IPS-15b (cell line): ENCODE results near the gene RAB35.
"Not testable (repeated sequence)": the region's sequence is repeated elsewhere in the genome, so short reads cannot be mapped to it uniquely, and the experiment has no call there.

Experiments used
- H3K27me3 ChIP-seq: one replicate; pipeline ENCODE4 v1.6.1; 2013; ENCODE audit warnings: low read length; ENCODE audit not compliant: control insufficient read depth, insufficient read depth
- H3K36me3 ChIP-seq: one replicate; pipeline ENCODE4 v1.6.1; 2013; ENCODE audit warnings: low read length; ENCODE audit not compliant: control insufficient read depth, insufficient read depth
- H3K4me1 ChIP-seq: one replicate; pipeline ENCODE4 v1.6.1; 2013; ENCODE audit warnings: mild to moderate bottlenecking, low read length; ENCODE audit not compliant: control insufficient read depth, insufficient read depth
- H3K4me3 ChIP-seq: one replicate; pipeline ENCODE4 v1.5.1; 2013; ENCODE audit warnings: low read depth, low read length
- H3K9ac ChIP-seq: one replicate; pipeline ENCODE4 v1.6.1; 2013; ENCODE audit warnings: low read depth, mild to moderate bottlenecking, low read length
- H3K9me3 ChIP-seq: one replicate; pipeline ENCODE4 v1.6.1; 2013; ENCODE audit warnings: mild to moderate bottlenecking, low read length; ENCODE audit not compliant: control insufficient read depth, insufficient read depth

Gene RAB35

GRCh38 chr12:120062976-120063579 lies 53.5 kb downstream of the RAB35 start:
- Histone ChIP-seq H3K9ac (no peak overlapping the region), H3K36me3 (no peaks in the 10 kb centered on the region), H3K27me3 (no peaks in the 10 kb centered on the region), H3K9me3 (no peaks in the 10 kb centered on the region), H3K4me1 (peaks cover 4% of the 10 kb centered on the region), H3K4me3 (no peak overlapping the region)

GRCh38 chr12:120061575-120062214 lies 54.9 kb downstream of the RAB35 start:
- Histone ChIP-seq H3K27me3 (no peaks in the 10 kb centered on the region), H3K4me1 (peaks cover 4% of the 10 kb centered on the region), H3K36me3 (no peaks in the 10 kb centered on the region), H3K4me3 (no peak overlapping the region), H3K9ac (no peak overlapping the region), H3K9me3 (no peaks in the 10 kb centered on the region)

GRCh38 chr12:120060717-120061116 lies 55.8 kb downstream of the RAB35 start:
- no peaks in the 10 kb centered on the region for H3K9me3 ChIP-seq
- H3K4me3 ChIP-seq, result no peak overlapping the region
- H3K9ac ChIP-seq, result no peak overlapping the region
- no peaks in the 10 kb centered on the region for H3K27me3 ChIP-seq
- no peaks in the 10 kb centered on the region for H3K36me3 ChIP-seq
- peaks cover 4% of the 10 kb centered on the region for H3K4me1 ChIP-seq

- Histone ChIP-seq H3K9ac (no peak overlapping the region), H3K36me3 (no peaks in the 10 kb centered on the region), H3K4me1 (peaks cover 4% of the 10 kb centered on the region), H3K27me3 (no peaks in the 10 kb centered on the region), H3K4me3 (no peak overlapping the region), H3K9me3 (no peaks in the 10 kb centered on the region)
Observed at GRCh38 chr12:120060196-120060595, 56.4 kb downstream of the RAB35 start.

GRCh38 chr12:120056739-120057138 lies 59.8 kb downstream of the RAB35 start:
- Histone ChIP-seq H3K27me3 (no peaks in the 10 kb centered on the region), H3K9me3 (no peaks in the 10 kb centered on the region), H3K36me3 (peaks cover 2% of the 10 kb centered on the region), H3K9ac (no peak overlapping the region), H3K4me3 (no peak overlapping the region), H3K4me1 (no peaks in the 10 kb centered on the region)

- H3K4me3 ChIP-seq, result no peak overlapping the region
Observed at GRCh38 chr12:120055231-120056000, 61.1 kb downstream of the RAB35 start.

GRCh38 chr12:120054293-120054692 lies 62.3 kb downstream of the RAB35 start:
- Histone ChIP-seq H3K9ac (no peak overlapping the region), H3K36me3 (peaks cover 2% of the 10 kb centered on the region), H3K27me3 (no peaks in the 10 kb centered on the region), H3K9me3 (no peaks in the 10 kb centered on the region), H3K4me1 (no peaks in the 10 kb centered on the region), H3K4me3 (no peak overlapping the region)

More at GRCh38 chr12:120055231-120056000, 61.1 kb downstream of the RAB35 start:
- Histone ChIP-seq H3K4me1 (no peaks in the 10 kb centered on the region), H3K9ac (no peak overlapping the region), H3K9me3 (no peaks in the 10 kb centered on the region), H3K27me3 (no peaks in the 10 kb centered on the region), H3K36me3 (peaks cover 2% of the 10 kb centered on the region)

- Histone ChIP-seq H3K27me3 (no peaks in the 10 kb centered on the region), H3K9me3 (no peaks in the 10 kb centered on the region), H3K9ac (no peak overlapping the region), H3K4me3 (no peak overlapping the region), H3K4me1 (no peaks in the 10 kb centered on the region), H3K36me3 (peaks cover 2% of the 10 kb centered on the region)
Observed at GRCh38 chr12:120051535-120051934, 65.0 kb downstream of the RAB35 start.

GRCh38 chr12:120049426-120049825 lies 67.1 kb downstream of the RAB35 start:
- no peak overlapping the region for H3K4me3 ChIP-seq
- no peaks in the 10 kb centered on the region for H3K4me1 ChIP-seq
- H3K27me3 ChIP-seq, result no peaks in the 10 kb centered on the region
- H3K9ac ChIP-seq, result no peak overlapping the region
- H3K36me3 ChIP-seq, result peaks cover 2% of the 10 kb centered on the region
- no peaks in the 10 kb centered on the region for H3K9me3 ChIP-seq

- Histone ChIP-seq H3K9me3 (no peaks in the 10 kb centered on the region), H3K36me3 (peaks cover 2% of the 10 kb centered on the region), H3K4me3 (no peak overlapping the region), H3K9ac (no peak overlapping the region), H3K4me1 (no peaks in the 10 kb centered on the region), H3K27me3 (no peaks in the 10 kb centered on the region)
Observed at GRCh38 chr12:120048263-120048662, 68.3 kb downstream of the RAB35 start.

GRCh38 chr12:120047072-120047471 lies 69.5 kb downstream of the RAB35 start:
- Histone ChIP-seq H3K4me1 (peaks cover 2% of the 10 kb centered on the region), H3K36me3 (peaks cover 2% of the 10 kb centered on the region), H3K9ac (no peak overlapping the region), H3K9me3 (no peaks in the 10 kb centered on the region), H3K4me3 (no peak overlapping the region), H3K27me3 (no peaks in the 10 kb centered on the region)

GRCh38 chr12:120045367-120045766 lies 71.2 kb downstream of the RAB35 start:
- not testable (repeated sequence) for H3K9me3 ChIP-seq

More at GRCh38 chr12:120045367-120045766, 71.2 kb downstream of the RAB35 start:
- not testable (repeated sequence) for H3K4me3 ChIP-seq, H3K4me1 ChIP-seq, H3K27me3 ChIP-seq, H3K9ac ChIP-seq, H3K36me3 ChIP-seq
